Measurements from ENCODE around the gene ZNF491.

- TF ChIP-seq CTCF (IDR thresholded peaks at IDR 0.05) (no peak), POLR2A (IDR thresholded peaks at IDR 0.05) (no peak)
Observed at GRCh38 chr19:11813703-11814028, 15.3 kb downstream of the ZNF491 start.

Measured in vagina (tissue), 2 donors.